IMR-90 (cell line): ENCODE results near the gene EIF1B. TPM values are rescaled to one million over a fixed set of nuclear protein-coding genes. Genes with fewer than 3 reads are reported as not detected.

Experiments
- polyA plus RNA-seq, 3 experiments: library from polyadenylated mRNA; depleted of rRNA; stranded (reverse); fragments of >200 nt; gene quantifications; 2 replicates each; pipeline ENCODE4 v1.2.3, GENCODE V29; 2012; ENCODE audit warnings: low replicate concordance in 1 of 3
- total RNA-seq: library from RNA; depleted of rRNA; stranded (reverse); fragments of >200 nt; gene quantifications from 2 replicates; pipeline ENCODE4 v1.2.3, GENCODE V29; 2012; rRNA removed

EIF1B gene
- total and polyA plus RNA-seq, 2 of the 4 experiments (the other 2 are of a cell fraction), result 11.3 to 25.9 TPM

Other genes starting within 250 kb of the EIF1B start
- not detected in 2 replicates for gene ENTPD3, start 77.5 kb downstream of the EIF1B start, total RNA-seq
- not detected in 2 replicates for gene ENTPD3, start 77.5 kb downstream of the EIF1B start, polyA plus RNA-seq (2012; rRNA removed)
- gene RPL14, start 147.6 kb downstream of the EIF1B start, total RNA-seq, result 142 and 185 TPM in 2 replicates
- 461 and 492 TPM in 2 replicates for gene RPL14, start 147.6 kb downstream of the EIF1B start, polyA plus RNA-seq (2012; rRNA removed)
- 4.2 and 4.8 TPM in 2 replicates for gene ZNF619, start 167.4 kb downstream of the EIF1B start, total RNA-seq
- 1.9 and 2.0 TPM in 2 replicates for gene ZNF619, start 167.4 kb downstream of the EIF1B start, polyA plus RNA-seq (2012; rRNA removed)
- gene ZNF620, start 196.3 kb downstream of the EIF1B start, total RNA-seq, result 0.72 and 0.83 TPM in 2 replicates
- 0.22 and 0.48 TPM in 2 replicates for gene ZNF620, start 196.3 kb downstream of the EIF1B start, polyA plus RNA-seq (2012; rRNA removed)
- 7.3 and 9.4 TPM in 2 replicates for gene ZNF621, start 215.3 kb downstream of the EIF1B start, total RNA-seq
- 6.8 and 8.3 TPM in 2 replicates for gene ZNF621, start 215.3 kb downstream of the EIF1B start, polyA plus RNA-seq (2012; rRNA removed)